Measurements from ENCODE around the gene CACNA1B.
"Not testable (repeated sequence)": the region's sequence is repeated elsewhere in the genome, so short reads cannot be mapped to it uniquely, and the experiment has no call there.

The CACNA1B gene

DNA sequence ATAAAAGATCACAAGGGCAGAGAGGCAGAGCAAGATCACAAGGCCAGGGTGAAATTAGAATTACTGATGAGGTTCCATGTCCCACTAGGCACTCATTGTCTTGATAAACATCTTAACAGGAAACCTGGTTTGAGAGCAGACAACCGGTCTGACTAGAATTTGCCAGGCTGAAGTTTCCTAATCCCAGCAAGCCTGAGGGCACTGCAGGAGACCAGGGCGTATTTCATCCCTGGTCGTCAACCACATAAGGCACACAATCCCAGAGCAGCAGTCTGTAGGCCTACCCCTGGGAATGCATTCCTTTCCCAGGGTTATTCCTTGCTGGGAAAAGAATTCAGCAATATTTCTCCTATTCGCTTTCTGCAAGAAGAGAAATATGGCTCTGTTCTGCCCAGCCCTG is 214.5 kb downstream of the CACNA1B start:
- H3K4me1 Mint-ChIP-seq (ENCODE audit: low read depth in 2 of 2); ATAC-seq (replicated peaks); H3K9me3 Mint-ChIP-seq; DNase-seq; H3K4me3 Mint-ChIP-seq; H3K36me3 Mint-ChIP-seq (ENCODE audit: insufficient read depth); H3K27ac Mint-ChIP-seq: not testable (repeated sequence)
- peaks cover 17 to 19% of the 10 kb centered on the region in 2 donors for H3K27me3 Mint-ChIP-seq

- peaks cover 7 to 13% of the 10 kb centered on the region in 2 donors for H3K27me3 Mint-ChIP-seq
- no peak overlapping the region for H3K27ac Mint-ChIP-seq
- H3K4me3 Mint-ChIP-seq = no peak overlapping the region
- no peaks in the 10 kb centered on the region for H3K9me3 Mint-ChIP-seq
- H3K36me3 Mint-ChIP-seq (ENCODE audit: insufficient read depth) = peaks cover 2% of the 10 kb centered on the region
- no peak for ATAC-seq (replicated peaks)
- no peaks in the 10 kb centered on the region for H3K4me1 Mint-ChIP-seq (ENCODE audit: low read depth in 2 of 2)
- DNase-seq = no peak
Measured at GRCh38 chr9:138094028-138094427, 216.4 kb downstream of the CACNA1B start.

GRCh38 chr9:138095813-138096518 is 218.4 kb downstream of the CACNA1B start:
- ATAC-seq (replicated peaks) = no peak
- Mint-ChIP-seq H3K27me3 (peaks cover 2 to 4% of the 10 kb centered on the region in 2 donors), H3K27ac (no peak overlapping the region), H3K4me1 (ENCODE audit: low read depth in 2 of 2) (no peaks in the 10 kb centered on the region), H3K36me3 (ENCODE audit: insufficient read depth) (peaks cover 2% of the 10 kb centered on the region), H3K4me3 (no peak overlapping the region), H3K9me3 (no peaks in the 10 kb centered on the region)
- no peak for DNase-seq

DNA sequence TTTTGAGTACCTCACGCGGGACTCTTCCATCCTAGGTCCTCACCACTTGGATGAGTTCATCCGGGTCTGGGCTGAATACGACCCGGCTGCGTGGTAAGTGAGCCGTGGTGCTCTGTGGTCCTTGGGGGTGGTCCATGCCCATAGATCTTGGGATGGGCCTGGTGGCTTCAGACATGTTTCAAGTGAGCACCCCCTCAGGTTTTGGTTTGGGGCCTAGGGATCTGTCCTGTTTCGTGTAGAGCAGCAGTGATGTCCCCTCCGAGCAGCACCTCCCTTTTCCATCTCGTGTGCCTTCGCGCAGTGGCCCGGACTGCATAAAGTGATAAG is 218.9 kb downstream of the CACNA1B start:
- DNase-seq = no peak
- Mint-ChIP-seq H3K4me1 (ENCODE audit: low read depth in 2 of 2) (no peaks in the 10 kb centered on the region), H3K27ac (no peak overlapping the region), H3K4me3 (no peak overlapping the region), H3K9me3 (no peaks in the 10 kb centered on the region), H3K27me3 (peaks cover 0 to 4% of the 10 kb centered on the region in 2 donors), H3K36me3 (ENCODE audit: insufficient read depth) (peaks cover 2% of the 10 kb centered on the region)
- ATAC-seq (replicated peaks) = no peak

DNA sequence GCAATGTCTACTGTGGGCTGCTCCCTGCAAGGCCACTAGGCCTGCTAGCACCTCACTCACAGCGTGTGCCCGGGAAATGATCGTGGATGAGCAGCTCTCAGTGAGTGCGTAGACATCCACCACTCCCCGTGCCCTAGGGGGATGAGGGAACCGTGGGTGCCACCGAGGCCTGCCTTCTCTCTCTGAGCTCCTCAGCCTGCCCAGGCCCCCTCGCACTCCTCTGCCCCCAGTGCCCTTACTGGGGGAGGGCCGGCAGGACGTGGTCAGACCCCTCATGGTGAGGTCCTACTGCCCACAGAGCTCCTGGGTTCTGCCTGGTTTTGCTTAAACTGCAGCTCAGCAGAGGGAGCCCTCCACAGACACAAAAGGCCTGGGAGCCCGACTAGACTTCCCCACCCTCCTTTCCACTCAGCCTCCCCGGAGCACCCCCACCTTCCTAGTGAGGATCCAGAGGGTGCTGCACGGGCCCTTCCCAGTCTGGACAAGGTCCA is 220.0 kb downstream of the CACNA1B start:
- ATAC-seq (replicated peaks) (no peak), DNase-seq (no peak)
- H3K4me3 Mint-ChIP-seq = no peak overlapping the region
- H3K9me3 Mint-ChIP-seq = no peaks in the 10 kb centered on the region
- no peak overlapping the region for H3K27ac Mint-ChIP-seq
- H3K36me3 Mint-ChIP-seq (ENCODE audit: insufficient read depth) = peaks cover 2% of the 10 kb centered on the region
- peaks cover 0 to under 1% of the 10 kb centered on the region in 2 donors for H3K27me3 Mint-ChIP-seq
- H3K4me1 Mint-ChIP-seq (ENCODE audit: low read depth in 2 of 2) = no peaks in the 10 kb centered on the region

DNA sequence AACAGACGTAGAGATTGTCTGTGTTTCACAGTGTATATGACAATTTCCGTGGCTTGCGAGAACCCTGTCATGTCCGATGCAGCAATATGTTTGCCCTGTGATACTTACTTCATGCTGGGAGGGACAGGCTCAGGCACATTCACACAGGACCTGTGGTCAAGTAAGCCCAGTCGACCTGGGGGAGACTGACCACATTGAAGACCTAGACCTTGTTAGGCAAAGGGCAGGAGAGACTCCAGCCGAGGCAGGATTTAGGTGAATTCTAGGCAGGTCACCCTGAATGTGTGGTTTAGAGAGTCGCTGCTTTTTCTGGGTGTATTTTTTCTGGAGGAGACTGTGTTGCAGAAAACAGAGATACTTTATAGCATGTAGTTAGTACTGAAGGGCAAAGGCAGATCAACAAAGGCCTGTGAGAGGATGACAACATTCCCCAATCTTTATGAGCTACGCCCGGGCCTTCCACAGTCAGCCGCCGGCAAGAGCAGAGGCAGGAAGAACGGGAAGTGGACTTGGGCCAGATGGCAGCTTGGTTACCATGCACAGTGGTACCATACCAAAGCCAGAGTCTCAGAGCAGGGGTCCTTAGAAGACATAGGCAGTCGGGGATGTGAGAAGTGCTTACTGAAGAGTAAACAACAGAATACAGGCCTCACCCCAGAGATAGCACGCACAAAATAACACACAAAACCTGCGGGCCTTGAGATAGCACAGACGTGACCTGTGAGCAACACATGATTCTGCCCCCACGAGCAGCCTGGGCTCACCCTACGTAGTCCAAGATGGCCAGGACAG is 220.7 kb downstream of the CACNA1B start:
- Mint-ChIP-seq H3K4me3 (no peak overlapping the region), H3K27ac (no peak overlapping the region), H3K27me3 (peaks cover 0 to 8% of the 10 kb centered on the region in 2 donors), H3K4me1 (ENCODE audit: low read depth in 2 of 2) (no peaks in the 10 kb centered on the region), H3K36me3 (ENCODE audit: insufficient read depth) (peaks cover 2% of the 10 kb centered on the region), H3K9me3 (no peaks in the 10 kb centered on the region)
- no peak for ATAC-seq (replicated peaks)
- no peak for DNase-seq

GRCh38 chr9:138098908-138099791 is 221.6 kb downstream of the CACNA1B start:
- Mint-ChIP-seq H3K4me3 (no peak overlapping the region), H3K27me3 (peaks cover 0 to 17% of the 10 kb centered on the region in 2 donors), H3K4me1 (ENCODE audit: low read depth in 2 of 2) (no peaks in the 10 kb centered on the region), H3K27ac (no peak overlapping the region), H3K9me3 (no peaks in the 10 kb centered on the region), H3K36me3 (ENCODE audit: insufficient read depth) (peaks cover 2% of the 10 kb centered on the region)
- ATAC-seq (replicated peaks) (no peak), DNase-seq (no peak)

GRCh38 chr9:138099803-138100598 is 222.4 kb downstream of the CACNA1B start:
- H3K9me3 Mint-ChIP-seq = no peaks in the 10 kb centered on the region
- H3K27me3 Mint-ChIP-seq = peaks cover 0 to 25% of the 10 kb centered on the region in 2 donors
- H3K4me1 Mint-ChIP-seq (ENCODE audit: low read depth in 2 of 2) = no peaks in the 10 kb centered on the region
- no peak overlapping the region for H3K27ac Mint-ChIP-seq
- peaks cover 2% of the 10 kb centered on the region for H3K36me3 Mint-ChIP-seq (ENCODE audit: insufficient read depth)
- H3K4me3 Mint-ChIP-seq = no peak overlapping the region
- DNase-seq (no peak), ATAC-seq (replicated peaks) (no peak)

GRCh38 chr9:138100711-138101350 is 223.2 kb downstream of the CACNA1B start:
- ATAC-seq (replicated peaks) (no peak), DNase-seq (no peak)
- Mint-ChIP-seq H3K9me3 (no peaks in the 10 kb centered on the region), H3K27me3 (peaks cover 0 to 34% of the 10 kb centered on the region in 2 donors), H3K4me3 (no peak overlapping the region), H3K4me1 (ENCODE audit: low read depth in 2 of 2) (no peaks in the 10 kb centered on the region), H3K36me3 (ENCODE audit: insufficient read depth) (peaks cover 2% of the 10 kb centered on the region), H3K27ac (no peak overlapping the region)

DNA sequence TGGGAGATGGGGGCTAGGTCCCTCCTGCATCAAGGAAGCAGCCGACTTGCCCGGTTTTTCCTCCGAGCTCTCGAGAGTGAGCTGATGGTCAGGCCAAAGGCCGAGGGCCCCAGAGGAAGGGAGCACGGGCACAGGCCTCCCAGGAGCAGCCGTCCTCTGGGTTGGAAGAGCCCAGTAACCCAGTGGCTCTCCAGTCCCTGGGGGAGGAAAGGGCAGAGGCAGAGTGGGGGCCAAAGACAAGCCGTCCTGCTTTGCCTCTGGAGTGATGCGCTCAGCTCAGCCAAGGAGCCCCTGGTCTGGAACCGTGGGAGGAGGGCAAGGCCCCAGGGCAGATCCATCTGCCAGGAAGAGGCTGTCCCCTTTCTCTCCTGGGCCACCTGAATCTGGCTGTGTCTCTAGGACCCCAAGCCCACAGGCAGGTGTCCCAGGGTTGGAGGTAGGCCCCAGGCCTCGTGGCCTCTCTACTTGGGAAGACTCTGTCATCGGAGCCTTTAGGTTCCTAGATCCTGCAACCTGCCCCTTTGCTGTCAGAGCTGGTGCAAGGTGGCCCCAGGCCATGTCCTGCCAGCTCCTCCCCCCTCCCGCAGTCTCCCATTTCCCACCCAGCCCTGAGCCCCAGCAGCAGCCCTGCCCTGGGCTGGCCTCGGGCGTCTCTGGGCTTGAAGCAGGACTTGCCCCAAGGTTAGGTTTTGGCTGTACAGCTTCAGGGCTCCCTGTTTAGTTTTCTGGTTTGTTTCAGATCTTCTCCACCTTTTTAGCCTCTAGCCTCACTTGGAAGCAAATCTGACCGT is 224.1 kb downstream of the CACNA1B start:
- ATAC-seq (replicated peaks) (no peak), DNase-seq (no peak)
- H3K9me3 Mint-ChIP-seq = no peaks in the 10 kb centered on the region
- H3K4me1 Mint-ChIP-seq (ENCODE audit: low read depth in 2 of 2) = no peaks in the 10 kb centered on the region
- no peak overlapping the region for H3K27ac Mint-ChIP-seq
- H3K27me3 Mint-ChIP-seq = peaks cover 1 to 42% of the 10 kb centered on the region in 2 donors
- no peak overlapping the region for H3K4me3 Mint-ChIP-seq
- H3K36me3 Mint-ChIP-seq (ENCODE audit: insufficient read depth) = peaks cover 2% of the 10 kb centered on the region

DNA sequence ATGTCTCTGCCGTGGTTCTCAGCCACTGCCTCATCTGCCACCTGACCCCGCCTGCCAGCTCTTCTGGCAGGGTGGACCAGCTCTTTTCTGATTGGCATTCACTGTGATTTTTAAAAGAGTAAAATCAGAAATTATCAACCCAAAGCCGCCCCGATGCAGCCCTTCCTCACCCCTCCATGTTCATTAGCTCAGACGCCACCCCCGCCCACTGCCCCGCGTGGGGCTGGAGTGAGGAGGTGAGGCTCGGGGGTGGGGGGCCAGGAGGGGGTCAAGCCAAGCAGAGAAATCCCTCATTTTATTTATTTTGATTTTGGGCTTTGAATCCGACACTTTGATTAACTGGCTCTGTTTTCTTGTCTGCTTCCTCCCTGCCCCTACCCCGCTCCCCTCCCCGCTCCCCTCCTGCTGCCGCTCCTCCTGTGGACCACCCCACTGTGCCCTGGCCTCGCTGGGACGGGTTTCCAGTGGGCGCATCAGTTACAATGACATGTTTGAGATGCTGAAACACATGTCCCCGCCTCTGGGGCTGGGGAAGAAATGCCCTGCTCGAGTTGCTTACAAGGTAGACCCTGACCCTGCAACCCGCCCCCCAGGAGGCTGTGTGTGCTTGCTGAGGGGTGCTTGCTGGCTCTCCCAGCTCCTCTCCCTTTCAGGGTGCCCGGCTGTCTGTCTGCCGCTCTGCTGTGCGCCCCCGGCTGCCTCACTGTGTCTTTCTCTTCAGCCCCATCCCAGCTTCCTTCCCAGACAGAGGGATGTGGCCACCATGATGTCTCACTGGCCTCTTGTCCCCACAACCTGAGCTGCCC is 224.9 kb downstream of the CACNA1B start:
- Mint-ChIP-seq H3K27me3 (peaks cover 9 to 50% of the 10 kb centered on the region in 2 donors), H3K4me3 (no peak overlapping the region), H3K36me3 (ENCODE audit: insufficient read depth) (no peaks in the 10 kb centered on the region), H3K9me3 (no peaks in the 10 kb centered on the region), H3K4me1 (ENCODE audit: low read depth in 2 of 2) (no peaks in the 10 kb centered on the region), H3K27ac (no peak overlapping the region)
- DNase-seq (no peak), ATAC-seq (replicated peaks) (no peak)
